HCT116 (cell line): Measurements from ENCODE around the gene INTS14. TPM values are rescaled to one million over a fixed set of nuclear protein-coding genes. Genes with fewer than 3 reads are reported as not detected.
"Not testable (repeated sequence)": the region's sequence is repeated elsewhere in the genome, so short reads cannot be mapped to it uniquely, and the experiment has no call there.

Experiments
- ATAC-seq: fragments of 200-7000 bp; cut with Tn5 transposase; 2 replicates; pipeline ENCODE4 v1.9.1; 2020; ENCODE audit warnings: mild to moderate bottlenecking, moderate library complexity
- BruUV-seq: library from RNA; stranded (reverse); fragments of 400-500 nt; replicated peaks from 2 replicates; lab custom pipeline; 2021; lab: Mats Ljungman, UMichigan
- CTCF ChIA-PET: fragments of 300-600 bp; sonication (Branson Sonifier 250); formaldehyde crosslinking; loops from one replicate; lab custom pipeline; 2021; ENCODE audit warnings: antibody characterized with exemption; lab: Charles Lee
- POLR2A ChIA-PET: fragments of 300-600, 350-600 bp; sonication (Branson Sonifier 250); formaldehyde crosslinking; loops from one replicate; lab custom pipeline; 2021; ENCODE audit warnings: antibody characterized with exemption; lab: Charles Lee
- RAD21 ChIA-PET, 2 experiments: fragments of 300-600 bp; sonication (Branson Sonifier 250); formaldehyde crosslinking; loops; one replicate each; lab custom pipeline; 2023; ENCODE audit warnings: low total read pairs in 2 of 2; ENCODE audit not compliant: uncharacterized antibody in 2 of 2, unreplicated experiment in 2 of 2, low non-redundant PET in 1 of 2; lab: Charles Lee
- DNase-seq: peaks from one replicate; pipeline ENCODE4 v3.0.0-alpha.2; 2010; ENCODE audit warnings: low read depth, low spot score
- H2AFZ ChIP-seq: fragments of 200-600 bp; shearing (Covaris generic), sonication (generic); 2 replicates; pipeline ENCODE4 v1.6.1; 2017; ENCODE audit warnings: low read depth, mixed run types, mixed read lengths, antibody characterized with exemption, low read length; ENCODE audit not compliant: poor library complexity, severe bottlenecking
- H3K27ac ChIP-seq: 2 replicates; pipeline ENCODE4 v1.5.1; 2012; ENCODE audit warnings: low read depth, low read length
- H3K27me3 ChIP-seq: fragments of 200-600 bp; sonication (generic); 2 replicates; pipeline ENCODE4 v1.6.1; 2016; ENCODE audit warnings: mixed run types, low read length, mixed read lengths; ENCODE audit not compliant: insufficient read depth
- H3K36me3 ChIP-seq, 2 experiments: fragments of 200-500 bp in 1 of 2; fragments of 200-600 bp in 1 of 2; sonication (Bioruptor generic) in 1 of 2; sonication (generic) in 1 of 2; 2 replicates each; pipeline versions ENCODE4 v1.5.1 to v1.6.1; 2014 to 2016; ENCODE audit warnings: low read length in 2 of 2, inconsistent platforms in 1 of 2, mixed read lengths in 1 of 2, mixed run types in 1 of 2; ENCODE audit not compliant: insufficient read depth in 2 of 2, control insufficient read depth in 1 of 2
- H3K4me1 ChIP-seq, 2 experiments: fragments of 200-600 bp in 1 of 2; sonication (generic) in 1 of 2; 2 replicates each; pipeline versions ENCODE4 v1.5.1 to v1.6.1; 2012 to 2017; ENCODE audit warnings: low read length in 2 of 2, inconsistent platforms in 1 of 2, mild to moderate bottlenecking in 1 of 2, mixed read lengths in 1 of 2, mixed run types in 1 of 2, moderate library complexity in 1 of 2; ENCODE audit not compliant: insufficient read depth in 2 of 2, control insufficient read depth in 1 of 2
- H3K4me2 ChIP-seq: fragments of 200-600 bp; sonication (generic); 2 replicates; pipeline ENCODE4 v1.6.1; 2017; ENCODE audit warnings: mixed run types, low read length, mixed read lengths
- H3K4me3 ChIP-seq, 2 experiments: fragments of 200-600 bp in 1 of 2; sonication (generic) in 1 of 2; replicated peaks in 1 of 2; 2 replicates each; pipeline ENCODE4 v1.5.1; 2011 to 2016; ENCODE audit warnings: low read length in 2 of 2, control low read depth in 1 of 2, low read depth in 1 of 2, mild to moderate bottlenecking in 1 of 2, mixed read lengths in 1 of 2, mixed run types in 1 of 2
- H3K79me2 ChIP-seq: fragments of 200-600 bp; sonication (generic); 2 replicates; pipeline ENCODE4 v1.6.1; 2017; ENCODE audit warnings: mild to moderate bottlenecking, mixed run types, low read length, moderate library complexity, mixed read lengths; ENCODE audit not compliant: insufficient read depth
- H3K9ac ChIP-seq: fragments of 200-600 bp; sonication (generic); 2 replicates; pipeline ENCODE4 v1.6.1; 2016; ENCODE audit warnings: low read length, mixed read lengths
- H3K9me2 ChIP-seq: fragments of 200-600 bp; sonication (generic), shearing (Covaris generic); 2 replicates; pipeline ENCODE4 v1.6.1; 2017; ENCODE audit warnings: mixed run types, mild to moderate bottlenecking, moderate library complexity; ENCODE audit not compliant: insufficient read depth
- H3K9me3 ChIP-seq, 2 experiments: fragments of 200-500 bp in 1 of 2; fragments of 200-600 bp in 1 of 2; sonication (Bioruptor generic) in 1 of 2; sonication (generic) in 1 of 2; 2 replicates each; pipeline ENCODE4 v1.6.1; 2014 to 2017; ENCODE audit warnings: low read length in 2 of 2, mixed read lengths in 2 of 2, inconsistent platforms in 1 of 2, low read depth in 1 of 2, mild to moderate bottlenecking in 1 of 2, mixed run types in 1 of 2, moderate library complexity in 1 of 2; ENCODE audit not compliant: control insufficient read depth in 1 of 2, insufficient read depth in 1 of 2
- H4K20me1 ChIP-seq: fragments of 200-600 bp; sonication (generic), shearing (Covaris generic); 2 replicates; pipeline ENCODE4 v1.6.1; 2017; ENCODE audit warnings: mixed run types, mild to moderate bottlenecking, moderate library complexity; ENCODE audit not compliant: insufficient read depth
- ATF3 ChIP-seq: IDR thresholded peaks from 2 replicates; pipeline ENCODE4 v1.6.1; 2012
- CBX3 ChIP-seq: IDR thresholded peaks from 2 replicates; pipeline ENCODE4 v1.6.1; 2012; ENCODE audit warnings: low read depth
- EGR1 ChIP-seq: IDR thresholded peaks from 2 replicates; pipeline ENCODE4 v1.6.1; 2012; ENCODE audit warnings: low read depth
- RAD21 ChIP-seq: IDR thresholded peaks from 2 replicates; pipeline ENCODE4 v1.6.1; 2012; ENCODE audit warnings: low read depth, mild to moderate bottlenecking
- SP1 ChIP-seq: IDR thresholded peaks from 2 replicates; pipeline ENCODE4 v1.6.1; 2012; ENCODE audit warnings: low read depth
- SRF ChIP-seq: IDR thresholded peaks from 2 replicates; pipeline ENCODE4 v1.6.1; 2012; ENCODE audit warnings: low read depth
- intact Hi-C: fragments of 100-400 bp; cut with micrococcal nuclease; formaldehyde crosslinking; loops from 2 replicates; pipeline ENCODE4 v1.10.0; 2022
- total RNA-seq: library from RNA; stranded (reverse); gene quantifications from one replicate; pipeline ENCODE4 v1.2.1, GENCODE V29; 2021; ENCODE audit not compliant: unreplicated experiment

Gene INTS14
- total RNA-seq, 1 experiment from 2014 or later = 50.1 TPM

GRCh38 chr15:65553691-65554090, 57.2 kb downstream of the INTS14 start:
- H3K9me3 ChIP-seq = no peaks in the 10 kb centered on the region
- no peaks in the 10 kb centered on the region for H3K4me1 ChIP-seq
- DNase-seq = no peak
- ATAC-seq = no peak
- no peak for TF ChIP-seq RAD21
- TF ChIP-seq SRF = no peak
- TF ChIP-seq SP1 = no peak
- no peak for TF ChIP-seq EGR1
- no peak for TF ChIP-seq ATF3
- TF ChIP-seq CBX3 = no peak
- H4K20me1 ChIP-seq = peaks cover 12% of the 10 kb centered on the region; the same call in 1 of the 2 replicates
- no peaks in the 10 kb centered on the region for H3K9me2 ChIP-seq
- no TSS peak for BruUV-seq
- no peak overlapping the region for H3K9ac ChIP-seq
- H3K4me2 ChIP-seq = no peak overlapping the region
- peaks cover 10 to 23% of the 10 kb centered on the region in 2 experiments; a peak in 2 of 4 replicates for H3K36me3 ChIP-seq
- intact Hi-C loops = no loop called here
- no peaks in the 10 kb centered on the region for H3K27me3 ChIP-seq
- ChIA-PET RAD21 (no interaction called here), CTCF (no interaction called here), POLR2A (no interaction called here)
- H3K79me2 ChIP-seq = peaks cover 66% of the 10 kb centered on the region
- no peak overlapping the region for H2AFZ ChIP-seq
- no peak overlapping the region for H3K27ac ChIP-seq
- H3K4me3 ChIP-seq = no peak overlapping the region

GRCh38 chr15:65552851-65553250, 58.1 kb downstream of the INTS14 start:
- CTCF ChIA-PET, H3K9me2 ChIP-seq, H3K27ac ChIP-seq, H3K4me3 ChIP-seq, POLR2A ChIA-PET, H3K9me3 ChIP-seq, ATAC-seq, H2AFZ ChIP-seq, H3K27me3 ChIP-seq, RAD21 ChIA-PET, BruUV-seq, H3K4me2 ChIP-seq, intact Hi-C loops, H3K4me1 ChIP-seq, DNase-seq, H3K9ac ChIP-seq: not testable (repeated sequence)
- H4K20me1 ChIP-seq = peaks cover 12% of the 10 kb centered on the region; the same call in 1 of the 2 replicates
- peaks cover 8 to 15% of the 10 kb centered on the region in 2 experiments; a peak in 2 of 4 replicates for H3K36me3 ChIP-seq
- peaks cover 69% of the 10 kb centered on the region for H3K79me2 ChIP-seq
